Fibroblast of the conjunctiva (primary cell): ENCODE results near the gene TREX2.

ENCODE experiments used
- DNase-seq: peaks from one replicate; pipeline ENCODE4 v3.0.0-alpha.2; 2010; ENCODE audit warnings: low read depth

Gene TREX2

GRCh38 chrX:153434801-153435200, 11.1 kb downstream of the TREX2 start:
- no peak for DNase-seq

GRCh38 chrX:153433781-153434285, 12.0 kb downstream of the TREX2 start:
- DNase-seq, result no peak

GRCh38 chrX:153433161-153433680, 12.6 kb downstream of the TREX2 start:
- no peak for DNase-seq

- no peak for DNase-seq
These were observed 15.1 kb downstream of the TREX2 start for GRCh38 chrX:153430796-153431195.

- no peak for DNase-seq
These were observed 19.7 kb downstream of the TREX2 start for GRCh38 chrX:153426204-153426603.

GRCh38 chrX:153423652-153424051, 22.2 kb downstream of the TREX2 start:
- DNase-seq, result no peak

- no peak for DNase-seq
These were observed 24.0 kb downstream of the TREX2 start for GRCh38 chrX:153421856-153422255.

GRCh38 chrX:153420851-153421599, 24.8 kb downstream of the TREX2 start:
- DNase-seq, result no peak

- DNase-seq, result no peak
These were observed 28.2 kb downstream of the TREX2 start for GRCh38 chrX:153417637-153418036.

- DNase-seq, result no peak
These were observed 28.9 kb downstream of the TREX2 start for GRCh38 chrX:153416781-153417450.

GRCh38 chrX:153414856-153415510, 30.9 kb downstream of the TREX2 start:
- no peak for DNase-seq

- DNase-seq, result no peak
These were observed 32.1 kb downstream of the TREX2 start for GRCh38 chrX:153413731-153414130.

- DNase-seq, result no peak
These were observed 32.8 kb downstream of the TREX2 start for GRCh38 chrX:153412746-153413720.

- no peak for DNase-seq
These were observed 33.8 kb downstream of the TREX2 start for GRCh38 chrX:153411988-153412574.

GRCh38 chrX:153411255-153411987, 34.4 kb downstream of the TREX2 start, which contains the start of gene ZFP92:
ZFP92 (plus strand) TSS chrX:153411472; CDS start chrX:153418323, 6,851 bp downstream.
- no peak for DNase-seq

- DNase-seq, result no peak
These were observed 35.0 kb downstream of the TREX2 start for GRCh38 chrX:153410888-153411254.

GRCh38 chrX:153410373-153410772, 35.5 kb downstream of the TREX2 start:
- DNase-seq, result no peak

GRCh38 chrX:153409414-153410101, 36.3 kb downstream of the TREX2 start:
- no peak for DNase-seq

- no peak for DNase-seq
These were observed 36.9 kb downstream of the TREX2 start for GRCh38 chrX:153408871-153409351.
